Measurements from ENCODE around the gene AK8. TPM values are rescaled to one million over a fixed set of nuclear protein-coding genes. Genes with fewer than 3 reads are reported as not detected.

AK8 gene
- total and polyA plus RNA-seq, 9 of the 15 experiments (the other 6 are each of a cell fraction or from before 2014, with no cell fraction given) = 0.06 to 0.37 TPM; not detected in 7

GRCh38 chr9:132703336-132703735 is 174.7 kb downstream of the AK8 start:
- CTCF ChIA-PET (ENCODE audit: low intra/inter-chr PET ratio) = no interaction called here
- no peak for DNase-seq (ENCODE audit: extremely low read depth in 1 of 4, low spot score in 3 of 4)
- no peak overlapping the region for H3K4me3 ChIP-seq
- no peak overlapping the region for H3K4me2 ChIP-seq (ENCODE audit: insufficient read depth, low read length)
- no peak overlapping the region for H3K9ac ChIP-seq (ENCODE audit: insufficient read depth in 1 of 2, low read depth in 2 of 2, low read length in 2 of 2)
- FAIRE-seq = no peak
- H3K27me3 ChIP-seq (ENCODE audit: control insufficient read depth in 2 of 2, insufficient read depth in 2 of 2, low read length in 2 of 2) = peaks cover 15 to 23% of the 10 kb centered on the region in 2 experiments
- no peak overlapping the region for H2AFZ ChIP-seq (ENCODE audit: low read depth, low read length)
- no peak for ATAC-seq
- in situ Hi-C loops (cut with MboI) = no loop called here
- H3K27ac ChIP-seq (ENCODE audit: extremely low read depth, low read depth, low read length) = no peak overlapping the region
- WGBS (ENCODE audit: insufficient coverage, low coverage, missing lambda C conversion rate) = 0% methylated on average over 2 of the region's 2 CpGs
- no peaks in the 10 kb centered on the region for H3K79me2 ChIP-seq (ENCODE audit: control insufficient read depth, insufficient read depth, low read length)
- no TSS peak for BruUV-seq (replicated peaks)
- no peaks in the 10 kb centered on the region for H3K36me3 ChIP-seq (ENCODE audit: control insufficient read depth, insufficient read depth, low read length)
- no peak for TF ChIP-seq ZZZ3 (IDR thresholded peaks at IDR 0.05)
- H3K9me3 ChIP-seq (replicated peaks; ENCODE audit: control insufficient read depth, insufficient read depth, low read depth, low read length) = peaks cover 1% of the 10 kb centered on the region; the same call in 1 of the 2 replicates
- no peaks in the 10 kb centered on the region for H4K20me1 ChIP-seq (replicated peaks; ENCODE audit: control insufficient read depth, insufficient read depth, low read length)
- POLR2A ChIA-PET = no interaction called here
- H3K4me1 ChIP-seq (replicated peaks in 1 of 2; ENCODE audit: control insufficient read depth in 2 of 2, insufficient read depth in 2 of 2, low read length in 2 of 2) = no peaks in the 10 kb centered on the region
- no peaks in the 10 kb centered on the region for H3K9me1 ChIP-seq (ENCODE audit: control insufficient read depth, insufficient read depth, low read length)
- intact Hi-C loops (cut with micrococcal nuclease) = no loop called here

- H3K79me2 ChIP-seq (ENCODE audit: control insufficient read depth, insufficient read depth, low read length) = no peaks in the 10 kb centered on the region
- H3K9ac ChIP-seq (ENCODE audit: insufficient read depth in 1 of 2, low read depth in 2 of 2, low read length in 2 of 2) = no peak overlapping the region
- H3K4me2 ChIP-seq (ENCODE audit: insufficient read depth, low read length) = no peak overlapping the region
- DNase-seq (ENCODE audit: extremely low read depth in 1 of 4, low spot score in 3 of 4) = peak in 1 of 4 experiments; percentile 9
- in situ Hi-C loops (cut with MboI) = no loop called here
- WGBS (ENCODE audit: insufficient coverage, low coverage, missing lambda C conversion rate) = 4% methylated on average over 1 of the region's 1 CpG
- intact Hi-C loops (cut with micrococcal nuclease) = no loop called here
- ChIA-PET POLR2A (no interaction called here), CTCF (ENCODE audit: low intra/inter-chr PET ratio) (no interaction called here)
- no peak overlapping the region for H2AFZ ChIP-seq (ENCODE audit: low read depth, low read length)
- H4K20me1 ChIP-seq (replicated peaks; ENCODE audit: control insufficient read depth, insufficient read depth, low read length) = no peaks in the 10 kb centered on the region
- H3K9me3 ChIP-seq (replicated peaks; ENCODE audit: control insufficient read depth, insufficient read depth, low read depth, low read length) = peaks cover 4% of the 10 kb centered on the region; the same call in 1 of the 2 replicates
- no peak overlapping the region for H3K27ac ChIP-seq (ENCODE audit: extremely low read depth, low read depth, low read length)
- H3K36me3 ChIP-seq (ENCODE audit: control insufficient read depth, insufficient read depth, low read length) = no peaks in the 10 kb centered on the region
- peaks cover 8 to 16% of the 10 kb centered on the region in 2 experiments; a peak in 4 of 5 replicates for H3K27me3 ChIP-seq (ENCODE audit: control insufficient read depth in 2 of 2, insufficient read depth in 2 of 2, low read length in 2 of 2)
- no peak for TF ChIP-seq CREB3L1 (IDR thresholded peaks at IDR 0.05; ENCODE audit: borderline replicate concordance, low read depth)
- TF ChIP-seq ZFP36 (IDR thresholded peaks at IDR 0.05; ENCODE audit: low read depth, low read length, partially characterized antibody) = peak; percentile 83
- H3K4me3 ChIP-seq = no peak overlapping the region
- no peaks in the 10 kb centered on the region for H3K4me1 ChIP-seq (replicated peaks in 1 of 2; ENCODE audit: control insufficient read depth in 2 of 2, insufficient read depth in 2 of 2, low read length in 2 of 2)
- ATAC-seq = no peak
- FAIRE-seq = no peak
- BruUV-seq (replicated peaks) = no TSS peak
- no peaks in the 10 kb centered on the region for H3K9me1 ChIP-seq (ENCODE audit: control insufficient read depth, insufficient read depth, low read length)
Observed at GRCh38 chr9:132702254-132702653, 175.8 kb downstream of the AK8 start.

Data from K562 (cell line).